Body of pancreas (tissue), 4 donors: ENCODE measurements around the gene ELF2. TPM values are rescaled to one million over a fixed set of nuclear protein-coding genes. Genes with fewer than 3 reads are reported as not detected.
"Not testable (repeated sequence)": the region's sequence is repeated elsewhere in the genome, so short reads cannot be mapped to it uniquely, and the experiment has no call there.

Experiments used
- ATAC-seq: fragments of 150-250 bp; one replicate; pipeline ENCODE4 v1.9.1; 2016
- DNase-seq, 4 donors: peaks; one replicate each; pipeline ENCODE4 v3.0.0-alpha.2; 2019
- H3K27ac ChIP-seq, 4 donors: fragments of 200-600 bp; sonication (generic); 1 replicate in 3 of 4; 2 replicates in 1 of 4; pipeline versions ENCODE4 v1.5.1 to v1.6.1; 2016 to 2019; ENCODE audit warnings: mild to moderate bottlenecking in 1 of 4, mixed read lengths in 1 of 4, moderate library complexity in 1 of 4
- H3K27me3 ChIP-seq, 2 donors: fragments of 200-600 bp; sonication (generic); one replicate each; pipeline ENCODE4 v1.6.0; 2016; ENCODE audit warnings: mild to moderate bottlenecking in 1 of 2
- H3K36me3 ChIP-seq, 2 donors: fragments of 200-600 bp; sonication (generic); replicated peaks in 1 of 2; 2 replicates each; pipeline ENCODE4 v1.5.1; 2016; ENCODE audit warnings: low read depth in 2 of 2; ENCODE audit not compliant: insufficient read depth in 1 of 2
- H3K4me1 ChIP-seq: fragments of 200-600 bp; sonication (generic); one replicate; pipeline ENCODE4 v1.6.0; 2016
- H3K4me3 ChIP-seq, 2 donors: fragments of 200-600 bp; sonication (generic); 1 replicate in 1 of 2; 2 replicates in 1 of 2; pipeline ENCODE4 v1.5.1; 2016 to 2019
- H3K9me3 ChIP-seq, 3 donors: fragments of 200-600 bp; sonication (generic); 1 replicate in 2 of 3; 2 replicates in 1 of 3; pipeline ENCODE4 v1.5.1; 2016
- POLR2A ChIP-seq, 3 donors: fragments of 450-650 bp; IDR thresholded peaks; one replicate each; pipeline ENCODE4 v1.6.1; 2016; ENCODE audit warnings: antibody characterized with exemption in 3 of 3, mild to moderate bottlenecking in 2 of 3
- WGBS, 2 donors: methylation state at CpG; one replicate each; pipeline ENCODE4 v1.1.5; 2017; 5-methylcytosine and 5-hydroxymethylcytosine counted together
- intact Hi-C: fragments of 100-400 bp; cut with DNase I; formaldehyde crosslinking; loops from one replicate; pipeline ENCODE4 v1.15.1; 2023
- total RNA-seq, 2 donors: library from RNA; depleted of rRNA; stranded (reverse); fragments of >200 nt; gene quantifications; one replicate each; pipeline ENCODE4 v1.1.0, GENCODE V29; 2016
- TF ChIP-seq, protein P1 (sequence below), 7 experiments: fragments of 450-650 bp in 4 of 7; fragments of 200-600 bp in 3 of 7; sonication (generic) in 3 of 7; IDR thresholded peaks; one replicate each; pipeline ENCODE4 v1.5.1; 2016 to 2019; ENCODE audit warnings: antibody characterized with exemption in 7 of 7

ELF2 gene
- total RNA-seq, 2 donors from 2014 or later, result 25.4 to 42.5 TPM

DNA sequence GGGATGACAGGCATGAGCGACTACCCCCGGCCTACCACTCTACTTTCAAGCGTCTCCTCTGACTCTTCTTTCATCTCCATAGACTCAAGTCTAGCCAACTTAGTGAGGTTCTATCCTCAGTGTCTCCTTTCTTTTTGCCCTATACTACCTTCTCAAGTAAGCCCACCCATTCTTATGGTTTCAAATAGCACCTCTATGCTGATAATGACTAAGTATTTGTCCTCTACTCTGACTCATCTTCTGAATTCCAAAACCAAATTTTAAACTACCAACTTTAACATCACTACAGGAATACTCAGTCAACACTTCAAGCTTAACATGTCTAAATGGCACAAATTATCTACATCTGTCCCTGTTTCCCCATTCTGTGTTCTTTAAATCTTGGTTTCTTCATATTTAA, 47.8 kb downstream of the ELF2 start:
- TF ChIP-seq, protein P1, sequence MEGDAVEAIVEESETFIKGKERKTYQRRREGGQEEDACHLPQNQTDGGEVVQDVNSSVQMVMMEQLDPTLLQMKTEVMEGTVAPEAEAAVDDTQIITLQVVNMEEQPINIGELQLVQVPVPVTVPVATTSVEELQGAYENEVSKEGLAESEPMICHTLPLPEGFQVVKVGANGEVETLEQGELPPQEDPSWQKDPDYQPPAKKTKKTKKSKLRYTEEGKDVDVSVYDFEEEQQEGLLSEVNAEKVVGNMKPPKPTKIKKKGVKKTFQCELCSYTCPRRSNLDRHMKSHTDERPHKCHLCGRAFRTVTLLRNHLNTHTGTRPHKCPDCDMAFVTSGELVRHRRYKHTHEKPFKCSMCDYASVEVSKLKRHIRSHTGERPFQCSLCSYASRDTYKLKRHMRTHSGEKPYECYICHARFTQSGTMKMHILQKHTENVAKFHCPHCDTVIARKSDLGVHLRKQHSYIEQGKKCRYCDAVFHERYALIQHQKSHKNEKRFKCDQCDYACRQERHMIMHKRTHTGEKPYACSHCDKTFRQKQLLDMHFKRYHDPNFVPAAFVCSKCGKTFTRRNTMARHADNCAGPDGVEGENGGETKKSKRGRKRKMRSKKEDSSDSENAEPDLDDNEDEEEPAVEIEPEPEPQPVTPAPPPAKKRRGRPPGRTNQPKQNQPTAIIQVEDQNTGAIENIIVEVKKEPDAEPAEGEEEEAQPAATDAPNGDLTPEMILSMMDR (IDR thresholded peaks at IDR 0.05), result no peak
- ATAC-seq, result no peak

DNA sequence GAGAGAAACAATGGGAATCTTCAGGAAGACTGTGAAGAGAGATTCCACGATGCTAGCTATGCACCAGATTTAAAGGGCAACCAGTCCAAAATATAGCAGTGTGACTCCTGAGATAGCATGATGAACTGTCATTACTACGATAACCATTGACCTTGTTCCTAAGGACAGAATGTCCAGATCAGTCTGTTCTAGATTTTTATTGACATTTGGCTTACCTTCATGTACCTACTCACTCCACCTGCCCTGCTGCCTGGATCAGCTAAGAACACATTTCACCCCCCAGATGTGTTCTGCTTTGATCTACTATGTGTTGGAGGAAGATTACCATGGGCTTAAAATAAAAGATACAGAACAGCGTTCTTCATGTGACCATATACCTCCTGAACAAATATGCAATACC, 50.1 kb downstream of the ELF2 start:
- peak; percentile 50 for ATAC-seq
- TF ChIP-seq, protein P1 (IDR thresholded peaks at IDR 0.05), result no peak
- no peak for TF ChIP-seq POLR2A (IDR thresholded peaks at IDR 0.05)
- WGBS, 2 donors, result 26 to 40% methylated on average over 3 of the region's 3 CpGs
- Histone ChIP-seq H3K4me3 (no peak overlapping the region), H3K36me3 (no peaks in the 10 kb centered on the region), H3K27me3 (no peaks in the 10 kb centered on the region), H3K27ac (no peak overlapping the region), H3K9me3 (no peaks in the 10 kb centered on the region), H3K4me1 (peaks cover 6% of the 10 kb centered on the region)
- intact Hi-C loops, result no loop called here
- no peak for DNase-seq

More for the DNA sequence above, 47.8 kb downstream of the ELF2 start:
- Histone ChIP-seq H3K4me1 (peaks cover 6% of the 10 kb centered on the region), H3K9me3 (no peaks in the 10 kb centered on the region), H3K27me3 (no peaks in the 10 kb centered on the region), H3K36me3 (no peaks in the 10 kb centered on the region), H3K4me3 (no peak overlapping the region), H3K27ac (no peak overlapping the region)
- intact Hi-C loops, result no loop called here
- no peak for DNase-seq
- 77 to 100% methylated on average over 3 of the region's 3 CpGs for WGBS, 2 donors

DNA sequence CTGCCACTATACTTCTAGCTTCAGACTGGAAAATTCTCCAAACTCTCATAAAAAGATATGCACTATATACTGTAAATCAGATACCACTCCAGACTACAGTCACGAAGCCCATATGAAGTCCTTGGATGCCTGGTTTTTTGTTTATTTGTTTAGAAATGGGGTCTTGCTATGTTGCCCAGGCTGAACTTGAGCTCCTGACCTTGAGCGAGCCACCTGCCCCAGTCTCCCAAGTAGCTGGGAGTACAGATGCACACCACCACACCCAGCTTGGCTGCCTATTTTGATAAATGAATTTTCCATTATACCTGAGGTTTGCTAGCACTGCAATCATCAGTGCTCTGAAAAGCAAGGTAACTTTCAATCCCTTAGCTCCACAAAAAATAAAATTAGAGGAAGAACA, 53.1 kb downstream of the ELF2 start:
- Histone ChIP-seq H3K4me1 (peaks cover 6% of the 10 kb centered on the region), H3K9me3 (no peaks in the 10 kb centered on the region), H3K4me3 (no peak overlapping the region), H3K36me3 (no peaks in the 10 kb centered on the region), H3K27ac (no peak overlapping the region), H3K27me3 (no peaks in the 10 kb centered on the region)
- TF ChIP-seq, protein P1 (IDR thresholded peaks at IDR 0.05), result no peak
- no peak for TF ChIP-seq POLR2A (IDR thresholded peaks at IDR 0.05)
- 97% methylated on average over 2 of the region's 2 CpGs for WGBS, 2 donors
- intact Hi-C loops, result no loop called here
- ATAC-seq (no peak), DNase-seq (no peak)

DNA sequence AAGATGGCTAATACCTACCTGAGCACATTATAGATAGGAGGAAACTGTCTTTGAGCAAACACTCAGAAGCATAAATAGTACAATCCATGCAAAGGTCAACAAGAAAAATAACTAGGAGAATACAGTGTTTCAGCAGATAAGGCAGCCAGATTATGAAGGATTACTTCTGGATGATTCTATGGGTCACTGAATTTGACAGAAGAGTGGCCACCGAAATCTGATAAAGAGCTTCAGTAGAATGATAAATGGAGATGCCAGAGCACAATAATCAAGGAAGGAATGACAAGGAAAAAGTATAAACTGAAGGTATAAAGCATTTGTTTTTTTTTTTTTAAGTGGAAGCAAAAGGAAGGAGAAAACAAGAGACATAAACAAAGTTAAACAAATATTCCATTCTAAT, 58.7 kb downstream of the ELF2 start:
- H3K27me3 ChIP-seq, result no peaks in the 10 kb centered on the region
- no peak for ATAC-seq
- no peaks in the 10 kb centered on the region for H3K9me3 ChIP-seq
- H3K36me3 ChIP-seq, result peaks cover 0 to 3% of the 10 kb centered on the region in 2 donors
- 53 to 67% methylated on average over 1 of the region's 1 CpG for WGBS, 2 donors
- intact Hi-C loops, result no loop called here
- no peak overlapping the region for H3K4me3 ChIP-seq
- H3K4me1 ChIP-seq, result no peaks in the 10 kb centered on the region
- DNase-seq, result no peak
- no peak for TF ChIP-seq POLR2A (IDR thresholded peaks at IDR 0.05)
- TF ChIP-seq, protein P1 (IDR thresholded peaks at IDR 0.05), result no peak
- H3K27ac ChIP-seq, result no peak overlapping the region

DNA sequence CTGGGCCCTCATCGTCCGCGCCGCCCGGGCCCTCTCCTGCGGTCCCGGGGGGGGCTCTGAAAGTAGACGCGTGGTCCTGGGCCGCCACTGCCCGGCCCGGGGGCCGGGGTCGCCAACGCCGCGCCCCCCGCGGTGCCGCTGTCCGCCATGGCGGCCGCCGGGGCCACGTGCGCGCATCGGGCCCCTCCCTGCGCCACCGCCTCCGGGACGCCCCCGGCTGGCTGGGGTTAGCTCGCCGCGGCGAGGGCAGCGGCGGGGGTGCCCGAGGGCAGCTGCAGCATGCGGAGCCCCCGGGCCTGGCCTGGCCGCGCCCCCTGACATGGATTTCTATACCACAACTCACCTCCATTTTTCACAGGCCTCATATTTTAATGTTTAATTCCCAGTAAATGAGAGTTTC, 61.8 kb downstream of the ELF2 start:
- Histone ChIP-seq H3K27me3 (no peaks in the 10 kb centered on the region), H3K4me3 (no peak overlapping the region), H3K27ac (no peak overlapping the region), H3K9me3 (no peaks in the 10 kb centered on the region), H3K36me3 (peaks cover 0 to 3% of the 10 kb centered on the region in 2 donors), H3K4me1 (no peaks in the 10 kb centered on the region)
- DNase-seq (no peak), ATAC-seq (no peak)
- TF ChIP-seq POLR2A (IDR thresholded peaks at IDR 0.05), result no peak
- TF ChIP-seq, protein P1 (IDR thresholded peaks at IDR 0.05), result no peak
- intact Hi-C loops, result no loop called here
- whole genome bisulfite sequencing, 2 donors, result 97 to 99% methylated on average over 7 to 31 of the region's 44 CpGs

DNA sequence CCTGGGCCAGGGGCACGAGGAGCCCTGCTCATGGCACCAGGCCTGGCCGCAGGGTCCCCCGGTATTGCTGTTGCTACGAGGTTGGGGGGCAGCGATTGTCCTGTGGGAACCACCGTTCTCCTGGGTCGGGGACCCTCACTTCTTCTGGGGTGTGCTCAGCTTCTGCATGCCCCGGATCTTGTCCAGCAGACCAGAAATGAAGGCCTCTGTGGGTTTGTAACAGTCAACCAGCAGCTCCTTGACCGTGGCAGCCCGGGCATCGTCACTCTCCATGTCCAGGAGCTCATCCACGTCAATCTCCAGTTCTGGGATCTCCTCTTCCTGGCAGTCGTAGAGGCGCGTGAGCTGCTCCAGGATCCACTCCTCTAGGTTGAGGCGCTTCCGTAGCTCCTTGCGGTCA, 62.2 kb downstream of the ELF2 start:
- H3K4me3 ChIP-seq, H3K27me3 ChIP-seq, H3K4me1 ChIP-seq, H3K36me3 ChIP-seq, intact Hi-C loops, H3K9me3 ChIP-seq, H3K27ac ChIP-seq, DNase-seq, ATAC-seq: not testable (repeated sequence)
- 91 to 94% methylated on average over 14 to 18 of the region's 18 CpGs for WGBS, 2 donors
